ENCODE data around the gene XYLT1.
"Not testable (repeated sequence)": the region's sequence is repeated elsewhere in the genome, so short reads cannot be mapped to it uniquely, and the experiment has no call there.

XYLT1 gene

GRCh38 chr16:17470908-17471718 is at the start of gene XYLT1:
Gene XYLT1 (minus strand): TSS chr16:17470960. CDS start chr16:17470796, 164 bp downstream.
- peak; percentile 79 for DNase-seq

- DNase-seq = no peak
These were observed 49.4 kb upstream of the XYLT1 start for GRCh38 chr16:17520111-17520510.

- peak; percentile 32 for DNase-seq
These were observed 48.6 kb upstream of the XYLT1 start for GRCh38 chr16:17519101-17519955.

- no peak for DNase-seq
These were observed 47.7 kb upstream of the XYLT1 start for GRCh38 chr16:17518441-17518840.

- no peak for DNase-seq
These were observed 44.9 kb upstream of the XYLT1 start for GRCh38 chr16:17515421-17516210.

- DNase-seq = no peak
These were observed 42.0 kb upstream of the XYLT1 start for GRCh38 chr16:17512636-17513220.

GRCh38 chr16:17511340-17511739 is 40.6 kb upstream of the XYLT1 start:
- DNase-seq = peak; percentile 55

GRCh38 chr16:17510567-17510966 is 39.8 kb upstream of the XYLT1 start:
- no peak for DNase-seq

- no peak for DNase-seq
These were observed 38.4 kb upstream of the XYLT1 start for GRCh38 chr16:17509194-17509593.

- no peak for DNase-seq
These were observed 37.5 kb upstream of the XYLT1 start for GRCh38 chr16:17508303-17508702.

- not testable (repeated sequence) for DNase-seq
These were observed 36.8 kb upstream of the XYLT1 start for GRCh38 chr16:17507516-17507915.

- DNase-seq = not testable (repeated sequence)
These were observed 35.1 kb upstream of the XYLT1 start for GRCh38 chr16:17505828-17506227.

- DNase-seq = no peak
These were observed 33.3 kb upstream of the XYLT1 start for GRCh38 chr16:17504050-17504449.

- DNase-seq = no peak
These were observed 32.6 kb upstream of the XYLT1 start for GRCh38 chr16:17503331-17503730.

GRCh38 chr16:17501321-17501720 is 30.6 kb upstream of the XYLT1 start:
- DNase-seq = no peak

GRCh38 chr16:17499223-17499902 is 28.6 kb upstream of the XYLT1 start:
- no peak for DNase-seq

GRCh38 chr16:17497648-17498047 is 26.9 kb upstream of the XYLT1 start:
- DNase-seq = no peak

- DNase-seq = no peak
These were observed 26.1 kb upstream of the XYLT1 start for GRCh38 chr16:17496891-17497290.

GRCh38 chr16:17493012-17493411 is 22.3 kb upstream of the XYLT1 start:
- no peak for DNase-seq

- DNase-seq = no peak
These were observed 20.4 kb upstream of the XYLT1 start for GRCh38 chr16:17491140-17491662.

- DNase-seq = no peak
These were observed 17.7 kb upstream of the XYLT1 start for GRCh38 chr16:17488506-17488905.

GRCh38 chr16:17483351-17483750 is 12.6 kb upstream of the XYLT1 start:
- no peak for DNase-seq
